Activated CD8-positive, alpha-beta memory T cell treated with anti-CD3 and anti-CD28 coated beads, Interleukin-2, amount 50 U/mL, for 1 hour (primary cell): ENCODE measurements around the gene CAMK1D.
"Not testable (repeated sequence)": the region's sequence is repeated elsewhere in the genome, so short reads cannot be mapped to it uniquely, and the experiment has no call there.

Source experiments
- DNase-seq: peaks from one replicate; pipeline ENCODE4 v3.0.0-alpha.2; 2020; ENCODE audit errors: extremely low read depth

The CAMK1D gene

GRCh38 chr10:12466704-12467305, 117.5 kb downstream of the CAMK1D start:
- no peak for DNase-seq

GRCh38 chr10:12469345-12469744, 120.0 kb downstream of the CAMK1D start:
- no peak for DNase-seq

GRCh38 chr10:12470719-12471118, 121.4 kb downstream of the CAMK1D start:
- no peak for DNase-seq

- DNase-seq: no peak
Measured at GRCh38 chr10:12471135-12471534, 121.8 kb downstream of the CAMK1D start.

GRCh38 chr10:12473491-12473890, 124.1 kb downstream of the CAMK1D start:
- DNase-seq: no peak

- no peak for DNase-seq
Measured at GRCh38 chr10:12474727-12475412, 125.5 kb downstream of the CAMK1D start.

GRCh38 chr10:12476656-12477055, 127.3 kb downstream of the CAMK1D start:
- no peak for DNase-seq

GRCh38 chr10:12479437-12479844, 130.1 kb downstream of the CAMK1D start:
- no peak for DNase-seq

- DNase-seq: no peak
Measured at GRCh38 chr10:12479924-12480323, 130.6 kb downstream of the CAMK1D start.

GRCh38 chr10:12480440-12480839, 131.1 kb downstream of the CAMK1D start:
- DNase-seq: no peak

- no peak for DNase-seq
Measured at GRCh38 chr10:12481924-12482323, 132.6 kb downstream of the CAMK1D start.

- no peak for DNase-seq
Measured at GRCh38 chr10:12482587-12482986, 133.2 kb downstream of the CAMK1D start.

- DNase-seq: no peak
Measured at GRCh38 chr10:12484002-12484918, 134.9 kb downstream of the CAMK1D start.

GRCh38 chr10:12484941-12485805, 135.8 kb downstream of the CAMK1D start:
- DNase-seq: no peak

GRCh38 chr10:12487366-12487765, 138.0 kb downstream of the CAMK1D start:
- no peak for DNase-seq

- no peak for DNase-seq
Measured at GRCh38 chr10:12488626-12489025, 139.3 kb downstream of the CAMK1D start.

GRCh38 chr10:12489357-12489756, 140.0 kb downstream of the CAMK1D start:
- no peak for DNase-seq

- DNase-seq: no peak
Measured at GRCh38 chr10:12489806-12490205, 140.5 kb downstream of the CAMK1D start.

GRCh38 chr10:12490963-12491362, 141.6 kb downstream of the CAMK1D start:
- DNase-seq: no peak

- DNase-seq: no peak
Measured at GRCh38 chr10:12491491-12491890, 142.1 kb downstream of the CAMK1D start.

- DNase-seq: no peak
Measured at GRCh38 chr10:12492016-12492415, 142.7 kb downstream of the CAMK1D start.

GRCh38 chr10:12497046-12497445, 147.7 kb downstream of the CAMK1D start:
- not testable (repeated sequence) for DNase-seq
